Measurements from ENCODE around the gene TUBB6. TPM values are rescaled to one million over a fixed set of nuclear protein-coding genes. Genes with fewer than 3 reads are reported as not detected.

TUBB6 gene
- total RNA-seq, 2 donors from 2014 or later = 71.1 to 109 TPM

- ATAC-seq = no peak
- peaks cover 0 to 15% of the 10 kb centered on the region in 2 donors for H3K36me3 ChIP-seq (replicated peaks in 1 of 2; ENCODE audit: insufficient read depth in 1 of 2, low read depth in 2 of 2)
- no peak for TF ChIP-seq POLR2A (IDR thresholded peaks at IDR 0.05)
- TF ChIP-seq, protein P1, sequence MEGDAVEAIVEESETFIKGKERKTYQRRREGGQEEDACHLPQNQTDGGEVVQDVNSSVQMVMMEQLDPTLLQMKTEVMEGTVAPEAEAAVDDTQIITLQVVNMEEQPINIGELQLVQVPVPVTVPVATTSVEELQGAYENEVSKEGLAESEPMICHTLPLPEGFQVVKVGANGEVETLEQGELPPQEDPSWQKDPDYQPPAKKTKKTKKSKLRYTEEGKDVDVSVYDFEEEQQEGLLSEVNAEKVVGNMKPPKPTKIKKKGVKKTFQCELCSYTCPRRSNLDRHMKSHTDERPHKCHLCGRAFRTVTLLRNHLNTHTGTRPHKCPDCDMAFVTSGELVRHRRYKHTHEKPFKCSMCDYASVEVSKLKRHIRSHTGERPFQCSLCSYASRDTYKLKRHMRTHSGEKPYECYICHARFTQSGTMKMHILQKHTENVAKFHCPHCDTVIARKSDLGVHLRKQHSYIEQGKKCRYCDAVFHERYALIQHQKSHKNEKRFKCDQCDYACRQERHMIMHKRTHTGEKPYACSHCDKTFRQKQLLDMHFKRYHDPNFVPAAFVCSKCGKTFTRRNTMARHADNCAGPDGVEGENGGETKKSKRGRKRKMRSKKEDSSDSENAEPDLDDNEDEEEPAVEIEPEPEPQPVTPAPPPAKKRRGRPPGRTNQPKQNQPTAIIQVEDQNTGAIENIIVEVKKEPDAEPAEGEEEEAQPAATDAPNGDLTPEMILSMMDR (IDR thresholded peaks at IDR 0.05) = no peak
Measured at GRCh38 chr18:12321333-12321732, 13.3 kb downstream of the TUBB6 start.

GRCh38 chr18:12324991-12325725 is 17.1 kb downstream of the TUBB6 start:
- Histone ChIP-seq H3K27me3 (no peaks in the 10 kb centered on the region), H3K4me3 (no peak overlapping the region), H3K36me3 (replicated peaks in 1 of 2; ENCODE audit: insufficient read depth in 1 of 2, low read depth in 2 of 2) (peaks cover 4 to 20% of the 10 kb centered on the region in 2 donors), H3K9me3 (no peaks in the 10 kb centered on the region), H3K4me1 (peaks cover 8% of the 10 kb centered on the region), H3K27ac (no peak overlapping the region)
- DNase-seq = no peak
- WGBS, 2 donors = 97% methylated on average over 48 to 54 of the region's 58 CpGs
- no peak for TF ChIP-seq POLR2A (IDR thresholded peaks at IDR 0.05)
- TF ChIP-seq, protein P1 (IDR thresholded peaks at IDR 0.05) = no peak
- no peak for ATAC-seq
- intact Hi-C loops (cut with DNase I) = no loop called here

More at GRCh38 chr18:12321333-12321732, 13.3 kb downstream of the TUBB6 start:
- Histone ChIP-seq H3K4me3 (no peak overlapping the region), H3K9me3 (no peaks in the 10 kb centered on the region), H3K27me3 (no peaks in the 10 kb centered on the region), H3K27ac (no peak overlapping the region), H3K4me1 (peaks cover 7% of the 10 kb centered on the region)
- no peak for DNase-seq
- WGBS, 2 donors = 52% methylated on average over 3 to 4 of the region's 4 CpGs
- intact Hi-C loops (cut with DNase I) = no loop called here

DNA sequence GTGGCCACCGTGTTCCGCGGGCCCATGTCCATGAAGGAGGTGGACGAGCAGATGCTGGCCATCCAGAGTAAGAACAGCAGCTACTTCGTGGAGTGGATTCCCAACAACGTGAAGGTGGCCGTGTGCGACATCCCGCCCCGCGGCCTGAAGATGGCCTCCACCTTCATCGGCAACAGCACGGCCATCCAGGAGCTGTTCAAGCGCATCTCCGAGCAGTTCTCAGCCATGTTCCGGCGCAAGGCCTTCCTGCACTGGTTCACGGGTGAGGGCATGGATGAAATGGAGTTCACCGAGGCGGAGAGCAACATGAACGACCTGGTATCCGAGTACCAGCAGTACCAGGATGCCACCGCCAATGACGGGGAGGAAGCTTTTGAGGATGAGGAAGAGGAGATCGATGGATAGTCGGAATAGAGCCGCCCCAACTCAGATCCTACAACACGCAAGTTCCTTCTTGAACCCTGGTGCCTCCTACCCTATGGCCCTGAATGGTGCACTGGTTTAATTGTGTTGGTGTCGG is 17.7 kb downstream of the TUBB6 start:
- Histone ChIP-seq H3K27ac (no peak overlapping the region), H3K4me1 (peaks cover 8% of the 10 kb centered on the region), H3K36me3 (replicated peaks in 1 of 2; ENCODE audit: insufficient read depth in 1 of 2, low read depth in 2 of 2) (peaks cover 4 to 20% of the 10 kb centered on the region in 2 donors), H3K4me3 (no peak overlapping the region), H3K27me3 (no peaks in the 10 kb centered on the region), H3K9me3 (no peaks in the 10 kb centered on the region)
- DNase-seq (no peak), ATAC-seq (no peak)
- intact Hi-C loops (cut with DNase I) = no loop called here
- whole genome bisulfite sequencing, 2 donors = 95 to 96% methylated on average over 26 to 29 of the region's 29 CpGs
- TF ChIP-seq, protein P1 (IDR thresholded peaks at IDR 0.05) = no peak
- TF ChIP-seq POLR2A (IDR thresholded peaks at IDR 0.05) = no peak

GRCh38 chr18:12326711-12327460 is 18.8 kb downstream of the TUBB6 start:
- Histone ChIP-seq H3K4me3 (no peak overlapping the region), H3K36me3 (replicated peaks in 1 of 2; ENCODE audit: insufficient read depth in 1 of 2, low read depth in 2 of 2) (peaks cover 4 to 20% of the 10 kb centered on the region in 2 donors), H3K27ac (no peak overlapping the region), H3K27me3 (no peaks in the 10 kb centered on the region), H3K9me3 (no peaks in the 10 kb centered on the region), H3K4me1 (peaks cover 8% of the 10 kb centered on the region)
- intact Hi-C loops (cut with DNase I) = no loop called here
- TF ChIP-seq POLR2A (IDR thresholded peaks at IDR 0.05) = no peak
- TF ChIP-seq, protein P1 (IDR thresholded peaks at IDR 0.05) = no peak
- ATAC-seq (no peak), DNase-seq (no peak)
- WGBS, 2 donors = 80 to 94% methylated on average over 10 to 12 of the region's 12 CpGs
